Panc1 (cell line): ENCODE data around the gene DR1.

ENCODE experiments used
- POLR2AphosphoS5 ChIP-seq: IDR thresholded peaks from 2 replicates; pipeline ENCODE4 v1.6.1; 2012; ENCODE audit warnings: mild to moderate bottlenecking, low read depth, low read length, moderate library complexity
- SIN3A ChIP-seq: IDR thresholded peaks from 2 replicates; pipeline ENCODE4 v1.6.1; 2012; ENCODE audit warnings: low read depth, mild to moderate bottlenecking, low read length, moderate library complexity, borderline replicate concordance; ENCODE audit not compliant: insufficient read depth
- TF ChIP-seq, protein P1 (sequence below): fragments of 450-650 bp; IDR thresholded peaks from 2 replicates; pipeline ENCODE4 v1.5.1; 2017; ENCODE audit warnings: mild to moderate bottlenecking

DNA sequence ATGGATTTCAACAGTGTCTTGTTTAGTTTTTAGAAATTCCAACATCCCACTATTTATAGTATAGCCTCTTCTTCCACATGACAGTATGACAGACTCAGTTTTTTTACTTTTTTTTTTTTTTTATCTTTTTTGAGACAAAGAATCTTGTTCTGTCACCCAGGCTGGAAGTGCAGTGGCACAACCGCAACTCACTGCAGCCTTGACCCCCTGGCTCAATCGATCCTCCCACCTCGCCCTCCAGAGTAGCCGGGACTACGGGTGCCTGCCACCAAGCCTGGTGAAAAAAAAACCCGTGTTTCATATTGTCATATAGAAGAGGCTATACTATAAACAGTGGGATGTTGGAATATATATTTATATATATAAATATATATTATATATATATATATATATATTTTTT lies 1.2 kb upstream of the DR1 start:
- TF ChIP-seq, protein P1, sequence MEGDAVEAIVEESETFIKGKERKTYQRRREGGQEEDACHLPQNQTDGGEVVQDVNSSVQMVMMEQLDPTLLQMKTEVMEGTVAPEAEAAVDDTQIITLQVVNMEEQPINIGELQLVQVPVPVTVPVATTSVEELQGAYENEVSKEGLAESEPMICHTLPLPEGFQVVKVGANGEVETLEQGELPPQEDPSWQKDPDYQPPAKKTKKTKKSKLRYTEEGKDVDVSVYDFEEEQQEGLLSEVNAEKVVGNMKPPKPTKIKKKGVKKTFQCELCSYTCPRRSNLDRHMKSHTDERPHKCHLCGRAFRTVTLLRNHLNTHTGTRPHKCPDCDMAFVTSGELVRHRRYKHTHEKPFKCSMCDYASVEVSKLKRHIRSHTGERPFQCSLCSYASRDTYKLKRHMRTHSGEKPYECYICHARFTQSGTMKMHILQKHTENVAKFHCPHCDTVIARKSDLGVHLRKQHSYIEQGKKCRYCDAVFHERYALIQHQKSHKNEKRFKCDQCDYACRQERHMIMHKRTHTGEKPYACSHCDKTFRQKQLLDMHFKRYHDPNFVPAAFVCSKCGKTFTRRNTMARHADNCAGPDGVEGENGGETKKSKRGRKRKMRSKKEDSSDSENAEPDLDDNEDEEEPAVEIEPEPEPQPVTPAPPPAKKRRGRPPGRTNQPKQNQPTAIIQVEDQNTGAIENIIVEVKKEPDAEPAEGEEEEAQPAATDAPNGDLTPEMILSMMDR, result no peak
- TF ChIP-seq POLR2AphosphoS5 (no peak), SIN3A (no peak)
